Heart right ventricle (tissue), 16 donors: ENCODE measurements around the gene ABI3BP. TPM values are rescaled to one million over a fixed set of nuclear protein-coding genes. Genes with fewer than 3 reads are reported as not detected.

ENCODE experiments used
- ATAC-seq, 8 donors: fragments of 200-7000 bp; cut with Tn5 transposase; one replicate each; pipeline ENCODE4 v1.9.1; 2020; ENCODE audit warnings: mild to moderate bottlenecking in 8 of 8, moderate library complexity in 8 of 8, moderate number of reproducible peaks in 1 of 8
- DNase-seq, 2 donors: peaks; one replicate each; pipeline ENCODE4 v3.0.0-alpha.2; 2020
- H3K27ac ChIP-seq, 10 donors: fragments of 200-600 bp; sonication (generic) in 2 of 10; one replicate each; pipeline versions ENCODE4 v1.5.0 to v1.8.0; 2020 to 2022; ENCODE audit warnings: mild to moderate bottlenecking in 3 of 10
- H3K27me3 ChIP-seq, 7 donors: fragments of 200-600 bp; one replicate each; pipeline ENCODE4 v1.8.0; 2021 to 2022; ENCODE audit warnings: mild to moderate bottlenecking in 2 of 7
- H3K36me3 ChIP-seq, 9 donors: fragments of 200-600 bp; sonication (generic) in 1 of 9; one replicate each; pipeline versions ENCODE4 v1.5.0 to v1.8.0; 2020 to 2022; ENCODE audit warnings: mild to moderate bottlenecking in 2 of 9
- H3K4me1 ChIP-seq, 9 donors: fragments of 200-600 bp; sonication (generic) in 1 of 9; one replicate each; pipeline versions ENCODE4 v1.5.0 to v1.8.0; 2020 to 2022; ENCODE audit warnings: mild to moderate bottlenecking in 4 of 9
- H3K4me3 ChIP-seq, 10 donors: fragments of 200-600 bp; sonication (generic) in 2 of 10; one replicate each; pipeline versions ENCODE4 v1.5.0 to v1.8.0; 2020 to 2022; ENCODE audit warnings: mild to moderate bottlenecking in 7 of 10, moderate library complexity in 2 of 10
- H3K9me3 ChIP-seq, 11 donors: fragments of 200-600 bp in 10 of 11; sonication (generic) in 2 of 11; one replicate each; pipeline versions ENCODE4 v1.5.0 to v1.8.0; 2013 to 2022; ENCODE audit warnings: mild to moderate bottlenecking in 2 of 11, control low read depth in 1 of 11, moderate library complexity in 1 of 11
- WGBS, 2 donors: extraction: QIAGEN DNeasy Blood & Tissue Kit; methylation state at CpG; one replicate each; pipeline ENCODE4 v1.1.7; 2013; ENCODE audit warnings: inconsistent platforms in 1 of 2; 5-methylcytosine and 5-hydroxymethylcytosine counted together
- intact Hi-C, 10 donors: fragments of 100-400 bp; cut with DNase I; formaldehyde crosslinking; loops; one replicate each; pipeline versions ENCODE4 v1.11.1 to v1.14.2; 2022
- polyA plus RNA-seq, 2 donors: library from polyadenylated mRNA; stranded (reverse); fragments of 200-250 nt; gene quantifications; one replicate each; pipeline ENCODE4 v1.2.3, GENCODE V29; 2013
- total RNA-seq, 10 donors: library from RNA; stranded (reverse); fragmentation: NEBNext Ultra II Directional in 3 of 10; extraction: Animal tissue kit (Norgen Biotek cat#: 25700) in 3 of 10; gene quantifications; one replicate each; pipeline versions ENCODE4 v1.2.1 to v1.2.4, GENCODE V29; 2021 to 2023
- TF ChIP-seq, protein P1 (sequence below), 9 donors: fragments of 200-600 bp; sonication (generic) in 2 of 9; IDR thresholded peaks; one replicate each; pipeline versions ENCODE4 v1.5.0 to v1.8.0; 2021 to 2022; ENCODE audit warnings: antibody characterized with exemption in 9 of 9, mild to moderate bottlenecking in 5 of 9, moderate library complexity in 1 of 9
- donor health status: Arrhythmogenic right ventricular cardiomyopathy.
- donor health status: ischemic (EF 13 %, LVEDD 7.1; RV severe dilation, severe dysfunction).
- donor health status: healthy with polysubstance abuse.
- donor health status: DM: no; HTN: yes; CAD: no.
- donor health status: DM: no; HTN: no; CAD: no.
- donor health status: ischemic (EF 25% LVEDD 6.9; RV normal size, moderate dysfunction).
- donor health status: ischemic (EF 25% LVEDD 5.7; RV mildly dilated, moderate dysfunction).
- donor health status: healthy.
- donor health status: DM: yes; HTN: yes; CAD: no.
- donor health status: Ischemic cardiomyopathy.
- donor health status: ischemic (EF 35%, LVEDD 5.7; RV mildly dilated, moderate dysfunction).
- donor health status: nonischemic (EF 11% LVEDD 7.7; RV severe dilation, severe dysfunction).
- donor health status: DM: yes; HTN: yes; CAD: no.
- donor health status: PGD.
- donor health status: ischemic (EF 29% LVEDD 5.4; RV normal size, mild dysfunction).
- donor health status: nonischemic (EF 23%, LVEDD 6.1; RV moderate dilation, normal function).

The ABI3BP gene
- total and polyA plus RNA-seq, 12 donors = 11.7 to 90.2 (median 26.5) TPM

- H3K27ac ChIP-seq = no peak overlapping the region
- DNase-seq = no peak
- no peaks in the 10 kb centered on the region for H3K27me3 ChIP-seq
- H3K4me1 ChIP-seq = no peaks in the 10 kb centered on the region
- intact Hi-C loops = no loop called here
- TF ChIP-seq, protein P1, sequence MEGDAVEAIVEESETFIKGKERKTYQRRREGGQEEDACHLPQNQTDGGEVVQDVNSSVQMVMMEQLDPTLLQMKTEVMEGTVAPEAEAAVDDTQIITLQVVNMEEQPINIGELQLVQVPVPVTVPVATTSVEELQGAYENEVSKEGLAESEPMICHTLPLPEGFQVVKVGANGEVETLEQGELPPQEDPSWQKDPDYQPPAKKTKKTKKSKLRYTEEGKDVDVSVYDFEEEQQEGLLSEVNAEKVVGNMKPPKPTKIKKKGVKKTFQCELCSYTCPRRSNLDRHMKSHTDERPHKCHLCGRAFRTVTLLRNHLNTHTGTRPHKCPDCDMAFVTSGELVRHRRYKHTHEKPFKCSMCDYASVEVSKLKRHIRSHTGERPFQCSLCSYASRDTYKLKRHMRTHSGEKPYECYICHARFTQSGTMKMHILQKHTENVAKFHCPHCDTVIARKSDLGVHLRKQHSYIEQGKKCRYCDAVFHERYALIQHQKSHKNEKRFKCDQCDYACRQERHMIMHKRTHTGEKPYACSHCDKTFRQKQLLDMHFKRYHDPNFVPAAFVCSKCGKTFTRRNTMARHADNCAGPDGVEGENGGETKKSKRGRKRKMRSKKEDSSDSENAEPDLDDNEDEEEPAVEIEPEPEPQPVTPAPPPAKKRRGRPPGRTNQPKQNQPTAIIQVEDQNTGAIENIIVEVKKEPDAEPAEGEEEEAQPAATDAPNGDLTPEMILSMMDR (IDR thresholded peaks at IDR 0.05) = no peak
- H3K4me3 ChIP-seq = no peak overlapping the region
- peaks cover 0 to 33% (median 0%) of the 10 kb centered on the region in 9 donors for H3K36me3 ChIP-seq
- ATAC-seq = no peak
- no peaks in the 10 kb centered on the region for H3K9me3 ChIP-seq
These were observed 215.9 kb downstream of the ABI3BP start for GRCh38 chr3:100777271-100777670.

DNA sequence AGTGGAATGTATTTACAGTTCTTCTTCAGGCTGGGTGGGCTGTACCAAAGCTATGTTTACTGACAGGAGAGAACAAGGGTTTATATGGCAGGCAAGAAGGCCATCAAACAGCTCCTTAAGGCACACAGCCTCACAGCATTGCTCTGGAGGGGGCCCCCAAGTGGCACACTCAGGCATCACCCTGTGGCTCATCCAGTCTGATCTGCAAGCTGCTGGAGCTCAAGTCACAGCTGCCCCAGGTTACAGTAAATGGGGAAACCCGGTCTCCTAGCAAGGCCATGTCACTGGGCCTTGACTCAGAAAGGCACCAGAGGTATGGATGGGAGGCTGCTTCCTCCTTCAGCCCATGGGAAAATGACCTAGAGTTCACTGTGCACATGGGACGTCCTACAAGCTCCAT lies 216.5 kb downstream of the ABI3BP start:
- ATAC-seq (no peak), DNase-seq (no peak)
- peaks cover 0 to 33% (median 0%) of the 10 kb centered on the region in 9 donors for H3K36me3 ChIP-seq
- H3K4me1 ChIP-seq = no peaks in the 10 kb centered on the region
- 70 to 82% methylated on average over 2 of the region's 2 CpGs for WGBS, 2 donors
- TF ChIP-seq, protein P1 (IDR thresholded peaks at IDR 0.05) = no peak
- intact Hi-C loops = no loop called here
- H3K27me3 ChIP-seq = no peaks in the 10 kb centered on the region
- no peaks in the 10 kb centered on the region for H3K9me3 ChIP-seq
- no peak overlapping the region for H3K4me3 ChIP-seq
- no peak overlapping the region for H3K27ac ChIP-seq

DNA sequence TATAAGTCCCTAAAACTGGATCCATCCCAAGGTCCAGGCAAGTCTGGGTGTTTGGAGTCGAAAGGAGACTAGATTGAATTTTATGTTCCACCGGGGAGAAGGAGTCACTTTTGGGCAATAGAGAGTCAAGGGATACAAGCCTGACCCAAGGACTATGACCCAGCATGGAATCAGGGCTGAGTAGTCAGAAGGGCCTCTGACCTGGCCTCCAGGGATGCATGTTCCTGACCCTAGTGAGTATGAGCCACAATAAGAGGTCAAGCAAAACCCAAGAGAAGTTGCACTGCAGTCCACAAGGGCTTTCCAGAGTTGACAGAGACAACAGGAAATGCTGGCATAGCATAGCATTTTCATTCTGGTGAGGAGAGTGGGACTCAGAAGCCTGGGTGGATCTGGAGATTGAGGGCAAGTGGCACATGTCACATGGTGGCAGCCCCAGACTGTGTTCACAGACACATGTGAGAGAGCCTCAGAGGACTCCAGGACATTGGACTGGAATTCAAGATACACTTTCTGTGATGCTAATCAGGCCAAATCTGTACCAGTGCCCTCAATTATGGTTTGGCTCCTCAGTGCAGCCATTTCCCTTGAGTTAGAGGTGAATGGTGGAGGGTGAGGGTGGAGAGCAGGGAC lies 217.0 kb downstream of the ABI3BP start:
- H3K36me3 ChIP-seq = peaks cover 0 to 33% (median 0%) of the 10 kb centered on the region in 9 donors
- 93% methylated on average over 2 of the region's 2 CpGs for WGBS, 2 donors

DNA sequence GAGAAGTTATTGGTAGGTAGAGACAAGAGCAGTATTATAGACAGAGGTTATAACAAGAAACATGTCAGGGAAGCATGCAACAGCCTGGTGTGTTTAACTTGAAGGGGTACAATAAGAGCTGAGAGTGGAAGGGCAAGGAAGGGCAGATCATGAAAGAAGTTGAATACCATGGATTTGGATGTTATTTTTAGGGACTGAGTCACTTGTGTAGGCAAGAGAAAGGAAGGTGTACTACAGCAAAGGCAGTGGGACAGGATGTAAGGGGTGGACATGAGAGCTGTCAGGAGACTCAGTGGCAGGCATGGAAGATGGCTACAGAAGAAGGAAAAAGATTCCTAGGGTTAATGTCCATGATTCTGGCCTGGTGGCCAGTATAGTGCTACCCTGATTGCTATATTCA lies 217.6 kb downstream of the ABI3BP start:
- TF ChIP-seq, protein P1 (IDR thresholded peaks at IDR 0.05) = no peak
- H3K36me3 ChIP-seq = peaks cover 0 to 34% (median 0%) of the 10 kb centered on the region in 9 donors
- no peak overlapping the region for H3K4me3 ChIP-seq
- no peaks in the 10 kb centered on the region for H3K27me3 ChIP-seq
- no peak overlapping the region for H3K27ac ChIP-seq
- ATAC-seq (peak in 4 of 8 donors; percentile 9 to 59 (median 38)), DNase-seq (no peak)
- intact Hi-C loops = no loop called here
- H3K4me1 ChIP-seq = no peaks in the 10 kb centered on the region
- no peaks in the 10 kb centered on the region for H3K9me3 ChIP-seq

More for the DNA sequence above, 217.0 kb downstream of the ABI3BP start:
- no peak overlapping the region for H3K4me3 ChIP-seq
- no peaks in the 10 kb centered on the region for H3K4me1 ChIP-seq
- intact Hi-C loops = no loop called here
- H3K27ac ChIP-seq = no peak overlapping the region
- H3K9me3 ChIP-seq = no peaks in the 10 kb centered on the region
- DNase-seq (no peak), ATAC-seq (peak in 1 of 8 donors; percentile 24)
- TF ChIP-seq, protein P1 (IDR thresholded peaks at IDR 0.05) = no peak
- H3K27me3 ChIP-seq = no peaks in the 10 kb centered on the region
